Esophagus muscularis mucosa (tissue), 4 donors: ENCODE results near the gene L3MBTL4. TPM values are rescaled to one million over a fixed set of nuclear protein-coding genes. Genes with fewer than 3 reads are reported as not detected.
"Not testable (repeated sequence)": the region's sequence is repeated elsewhere in the genome, so short reads cannot be mapped to it uniquely, and the experiment has no call there.

Source experiments
- DNase-seq: peaks from one replicate; pipeline ENCODE4 v3.0.0-alpha.2; 2017; ENCODE audit errors: extremely low spot score
- H3K27ac ChIP-seq, 4 donors: fragments of 200-600 bp; sonication (generic); replicated peaks in 1 of 4; 1 replicate in 3 of 4; 2 replicates in 1 of 4; pipeline ENCODE4 v1.5.1; 2016 to 2019; ENCODE audit warnings: mild to moderate bottlenecking in 1 of 4
- H3K27me3 ChIP-seq, 4 donors: fragments of 200-600 bp; sonication (generic); one replicate each; pipeline versions ENCODE4 v1.5.1 to v1.6.0; 2016 to 2019
- H3K36me3 ChIP-seq, 4 donors: fragments of 200-600 bp; sonication (generic); one replicate each; pipeline ENCODE4 v1.5.1; 2016 to 2019
- H3K4me1 ChIP-seq, 4 donors: fragments of 200-600 bp; sonication (generic); one replicate each; pipeline ENCODE4 v1.5.1; 2016 to 2019
- H3K4me3 ChIP-seq, 4 donors: fragments of 200-600 bp; sonication (generic); 1 replicate in 2 of 4; 2 replicates in 2 of 4; pipeline ENCODE4 v1.5.1; 2016 to 2019; ENCODE audit warnings: mild to moderate bottlenecking in 4 of 4, moderate library complexity in 1 of 4
- H3K9me3 ChIP-seq, 4 donors: fragments of 200-600 bp; sonication (generic); 1 replicate in 3 of 4; 2 replicates in 1 of 4; pipeline ENCODE4 v1.5.1; 2016 to 2019
- CTCF ChIP-seq, 3 experiments: fragments of 200-600 bp in 2 of 3; fragments of 450-650 bp in 1 of 3; sonication (generic) in 2 of 3; IDR thresholded peaks; one replicate each; pipeline ENCODE4 v1.5.1; 2017 to 2019; ENCODE audit warnings: antibody characterized with exemption in 3 of 3, mild to moderate bottlenecking in 2 of 3, moderate library complexity in 1 of 3
- EP300 ChIP-seq: sonication (generic); formaldehyde crosslinking; IDR thresholded peaks from one replicate; pipeline ENCODE4 v1.6.1; 2017; ENCODE audit warnings: antibody characterized with exemption
- POLR2A ChIP-seq: fragments of 450-650 bp; IDR thresholded peaks from one replicate; pipeline ENCODE4 v1.6.1; 2017; ENCODE audit warnings: antibody characterized with exemption, moderate library complexity, mild to moderate bottlenecking, low read depth
- POLR2AphosphoS5 ChIP-seq, 2 donors: sonication (generic); formaldehyde crosslinking; IDR thresholded peaks; one replicate each; pipeline ENCODE4 v1.6.1; 2017; ENCODE audit warnings: antibody characterized with exemption in 2 of 2
- WGBS: methylation state at CpG from one replicate; pipeline ENCODE4 v1.1.5; 2018; 5-methylcytosine and 5-hydroxymethylcytosine counted together
- intact Hi-C: fragments of 100-400 bp; cut with DNase I; formaldehyde crosslinking; loops from one replicate; pipeline ENCODE4 v1.15.1; 2023
- total RNA-seq, 4 donors: library from RNA; depleted of rRNA; stranded (reverse); fragments of >200 nt; gene quantifications; one replicate each; pipeline versions ENCODE4 v1.1.0 to v1.2.1, GENCODE V29; 2016

The L3MBTL4 gene
- total RNA-seq, 4 donors from 2014 or later = 1.0 to 2.9 (median 1.6) TPM

GRCh38 chr18:6396276-6396675 lies 18.4 kb downstream of the L3MBTL4 start:
- 87% methylated on average over 2 of the region's 2 CpGs for WGBS
- no peak overlapping the region for H3K4me3 ChIP-seq
- peaks cover 0 to 17% (median 5%) of the 10 kb centered on the region in 4 donors for H3K9me3 ChIP-seq
- intact Hi-C loops = no loop called here
- TF ChIP-seq CTCF (IDR thresholded peaks at IDR 0.05) (no peak), POLR2A (no peak), POLR2AphosphoS5 (IDR thresholded peaks at IDR 0.05) (no peak), EP300 (no peak)
- H3K4me1 ChIP-seq = no peaks in the 10 kb centered on the region
- H3K27ac ChIP-seq = no peak overlapping the region
- DNase-seq = no peak
- H3K27me3 ChIP-seq = no peaks in the 10 kb centered on the region
- H3K36me3 ChIP-seq = no peaks in the 10 kb centered on the region

- no peak for DNase-seq
- H3K27ac ChIP-seq = no peak overlapping the region
- H3K36me3 ChIP-seq = no peaks in the 10 kb centered on the region
- H3K4me1 ChIP-seq = no peaks in the 10 kb centered on the region
- no peak overlapping the region for H3K4me3 ChIP-seq
- intact Hi-C loops = no loop called here
- no peak for TF ChIP-seq POLR2A
- TF ChIP-seq POLR2AphosphoS5 (IDR thresholded peaks at IDR 0.05) = no peak
- no peak for TF ChIP-seq CTCF (IDR thresholded peaks at IDR 0.05)
- TF ChIP-seq EP300 = no peak
- peaks cover 0 to 40% (median 16%) of the 10 kb centered on the region in 4 donors for H3K9me3 ChIP-seq
- no peaks in the 10 kb centered on the region for H3K27me3 ChIP-seq
- 88% methylated on average over 2 of the region's 2 CpGs for WGBS
These were observed 25.7 kb downstream of the L3MBTL4 start for GRCh38 chr18:6389005-6389404.

- WGBS = 41% methylated on average over 5 of the region's 7 CpGs
- H3K4me3 ChIP-seq = no peak overlapping the region
- no peaks in the 10 kb centered on the region for H3K4me1 ChIP-seq
- no peak overlapping the region for H3K27ac ChIP-seq
- DNase-seq = no peak
- H3K36me3 ChIP-seq = no peaks in the 10 kb centered on the region
- intact Hi-C loops = no loop called here
- H3K9me3 ChIP-seq = peaks cover 0 to 3% (median 0%) of the 10 kb centered on the region in 4 donors
- TF ChIP-seq POLR2AphosphoS5 (IDR thresholded peaks at IDR 0.05) (no peak), EP300 (no peak), POLR2A (no peak), CTCF (IDR thresholded peaks at IDR 0.05) (no peak)
- no peaks in the 10 kb centered on the region for H3K27me3 ChIP-seq
These were observed 31.7 kb downstream of the L3MBTL4 start for GRCh38 chr18:6382963-6383362.

GRCh38 chr18:6377473-6377872 lies 37.2 kb downstream of the L3MBTL4 start:
- DNase-seq, H3K4me1 ChIP-seq, H3K27me3 ChIP-seq, H3K4me3 ChIP-seq, H3K9me3 ChIP-seq, H3K27ac ChIP-seq, intact Hi-C loops, H3K36me3 ChIP-seq: not testable (repeated sequence)
- 93% methylated on average over 2 of the region's 2 CpGs for WGBS

- Histone ChIP-seq H3K4me3 (no peak overlapping the region), H3K27ac (no peak overlapping the region), H3K27me3 (no peaks in the 10 kb centered on the region), H3K4me1 (no peaks in the 10 kb centered on the region), H3K9me3 (peaks cover 0 to 9% (median 3%) of the 10 kb centered on the region in 4 donors), H3K36me3 (no peaks in the 10 kb centered on the region)
- intact Hi-C loops = no loop called here
- peak; percentile 78 for DNase-seq
- TF ChIP-seq POLR2AphosphoS5 (IDR thresholded peaks at IDR 0.05) (no peak), CTCF (IDR thresholded peaks at IDR 0.05) (no peak), POLR2A (no peak), EP300 (no peak)
- 92% methylated on average over 6 of the region's 6 CpGs for WGBS
These were observed 38.1 kb downstream of the L3MBTL4 start for GRCh38 chr18:6376433-6377229.
